HCT116 (cell line): ENCODE data around the gene FBXL13. TPM values are rescaled to one million over a fixed set of nuclear protein-coding genes. Genes with fewer than 3 reads are reported as not detected.

ENCODE experiments used
- ATAC-seq: fragments of 200-7000 bp; cut with Tn5 transposase; 2 replicates; pipeline ENCODE4 v1.9.1; 2020; ENCODE audit warnings: mild to moderate bottlenecking, moderate library complexity
- BruUV-seq: library from RNA; stranded (reverse); fragments of 400-500 nt; replicated peaks from 2 replicates; lab custom pipeline; 2021; lab: Mats Ljungman, UMichigan
- CTCF ChIA-PET: fragments of 300-600 bp; sonication (Branson Sonifier 250); formaldehyde crosslinking; loops from one replicate; lab custom pipeline; 2021; ENCODE audit warnings: antibody characterized with exemption; lab: Charles Lee
- POLR2A ChIA-PET: fragments of 300-600, 350-600 bp; sonication (Branson Sonifier 250); formaldehyde crosslinking; loops from one replicate; lab custom pipeline; 2021; ENCODE audit warnings: antibody characterized with exemption; lab: Charles Lee
- RAD21 ChIA-PET, 2 experiments: fragments of 300-600 bp; sonication (Branson Sonifier 250); formaldehyde crosslinking; loops; one replicate each; lab custom pipeline; 2023; ENCODE audit warnings: low total read pairs in 2 of 2; ENCODE audit not compliant: uncharacterized antibody in 2 of 2, unreplicated experiment in 2 of 2, low non-redundant PET in 1 of 2; lab: Charles Lee
- DNase-seq: peaks from one replicate; pipeline ENCODE4 v3.0.0-alpha.2; 2010; ENCODE audit warnings: low read depth, low spot score
- H2AFZ ChIP-seq: fragments of 200-600 bp; shearing (Covaris generic), sonication (generic); 2 replicates; pipeline ENCODE4 v1.6.1; 2017; ENCODE audit warnings: low read depth, mixed run types, mixed read lengths, antibody characterized with exemption, low read length; ENCODE audit not compliant: poor library complexity, severe bottlenecking
- H3K27ac ChIP-seq: 2 replicates; pipeline ENCODE4 v1.5.1; 2012; ENCODE audit warnings: low read depth, low read length
- H3K27me3 ChIP-seq: fragments of 200-600 bp; sonication (generic); 2 replicates; pipeline ENCODE4 v1.6.1; 2016; ENCODE audit warnings: mixed run types, low read length, mixed read lengths; ENCODE audit not compliant: insufficient read depth
- H3K36me3 ChIP-seq, 2 experiments: fragments of 200-500 bp in 1 of 2; fragments of 200-600 bp in 1 of 2; sonication (Bioruptor generic) in 1 of 2; sonication (generic) in 1 of 2; 2 replicates each; pipeline versions ENCODE4 v1.5.1 to v1.6.1; 2014 to 2016; ENCODE audit warnings: low read length in 2 of 2, inconsistent platforms in 1 of 2, mixed read lengths in 1 of 2, mixed run types in 1 of 2; ENCODE audit not compliant: insufficient read depth in 2 of 2, control insufficient read depth in 1 of 2
- H3K4me1 ChIP-seq, 2 experiments: fragments of 200-600 bp in 1 of 2; sonication (generic) in 1 of 2; 2 replicates each; pipeline versions ENCODE4 v1.5.1 to v1.6.1; 2012 to 2017; ENCODE audit warnings: low read length in 2 of 2, inconsistent platforms in 1 of 2, mild to moderate bottlenecking in 1 of 2, mixed read lengths in 1 of 2, mixed run types in 1 of 2, moderate library complexity in 1 of 2; ENCODE audit not compliant: insufficient read depth in 2 of 2, control insufficient read depth in 1 of 2
- H3K4me2 ChIP-seq: fragments of 200-600 bp; sonication (generic); 2 replicates; pipeline ENCODE4 v1.6.1; 2017; ENCODE audit warnings: mixed run types, low read length, mixed read lengths
- H3K4me3 ChIP-seq, 2 experiments: fragments of 200-600 bp in 1 of 2; sonication (generic) in 1 of 2; replicated peaks in 1 of 2; 2 replicates each; pipeline ENCODE4 v1.5.1; 2011 to 2016; ENCODE audit warnings: low read length in 2 of 2, control low read depth in 1 of 2, low read depth in 1 of 2, mild to moderate bottlenecking in 1 of 2, mixed read lengths in 1 of 2, mixed run types in 1 of 2
- H3K79me2 ChIP-seq: fragments of 200-600 bp; sonication (generic); 2 replicates; pipeline ENCODE4 v1.6.1; 2017; ENCODE audit warnings: mild to moderate bottlenecking, mixed run types, low read length, moderate library complexity, mixed read lengths; ENCODE audit not compliant: insufficient read depth
- H3K9ac ChIP-seq: fragments of 200-600 bp; sonication (generic); 2 replicates; pipeline ENCODE4 v1.6.1; 2016; ENCODE audit warnings: low read length, mixed read lengths
- H3K9me2 ChIP-seq: fragments of 200-600 bp; sonication (generic), shearing (Covaris generic); 2 replicates; pipeline ENCODE4 v1.6.1; 2017; ENCODE audit warnings: mixed run types, mild to moderate bottlenecking, moderate library complexity; ENCODE audit not compliant: insufficient read depth
- H3K9me3 ChIP-seq, 2 experiments: fragments of 200-500 bp in 1 of 2; fragments of 200-600 bp in 1 of 2; sonication (Bioruptor generic) in 1 of 2; sonication (generic) in 1 of 2; 2 replicates each; pipeline ENCODE4 v1.6.1; 2014 to 2017; ENCODE audit warnings: low read length in 2 of 2, mixed read lengths in 2 of 2, inconsistent platforms in 1 of 2, low read depth in 1 of 2, mild to moderate bottlenecking in 1 of 2, mixed run types in 1 of 2, moderate library complexity in 1 of 2; ENCODE audit not compliant: control insufficient read depth in 1 of 2, insufficient read depth in 1 of 2
- H4K20me1 ChIP-seq: fragments of 200-600 bp; sonication (generic), shearing (Covaris generic); 2 replicates; pipeline ENCODE4 v1.6.1; 2017; ENCODE audit warnings: mixed run types, mild to moderate bottlenecking, moderate library complexity; ENCODE audit not compliant: insufficient read depth
- CEBPB ChIP-seq: IDR thresholded peaks from 2 replicates; pipeline ENCODE4 v1.6.1; 2012; ENCODE audit warnings: low read depth
- EGR1 ChIP-seq: IDR thresholded peaks from 2 replicates; pipeline ENCODE4 v1.6.1; 2012; ENCODE audit warnings: low read depth
- ELF1 ChIP-seq: IDR thresholded peaks from 2 replicates; pipeline ENCODE4 v1.6.1; 2012; ENCODE audit warnings: low read depth, borderline replicate concordance
- EZH2 ChIP-seq: fragments of 200-600 bp; sonication (generic); IDR thresholded peaks from 2 replicates; pipeline ENCODE4 v1.6.1; 2017; ENCODE audit warnings: antibody characterized with exemption, mixed run types
- EZH2phosphoT487 ChIP-seq: fragments of 200-600 bp; IDR thresholded peaks from 2 replicates; pipeline ENCODE4 v1.6.1; 2018; ENCODE audit warnings: antibody characterized with exemption, borderline replicate concordance
- FOSL1 ChIP-seq: IDR thresholded peaks from 2 replicates; pipeline ENCODE4 v1.6.1; 2012; ENCODE audit warnings: low read depth
- POLR2A ChIP-seq: IDR thresholded peaks from 2 replicates; pipeline ENCODE4 v1.7.0; 2011; ENCODE audit warnings: borderline replicate concordance; ENCODE audit not compliant: insufficient read depth, insufficient read length; ENCODE audit errors: extremely low read depth
- POLR2AphosphoS5 ChIP-seq: IDR thresholded peaks from 2 replicates; pipeline ENCODE4 v1.6.1; 2011; ENCODE audit warnings: mild to moderate bottlenecking, low read depth, low read length, moderate library complexity
- RAD21 ChIP-seq: IDR thresholded peaks from 2 replicates; pipeline ENCODE4 v1.6.1; 2012; ENCODE audit warnings: low read depth, mild to moderate bottlenecking
- SP1 ChIP-seq: IDR thresholded peaks from 2 replicates; pipeline ENCODE4 v1.6.1; 2012; ENCODE audit warnings: low read depth
- SRF ChIP-seq: IDR thresholded peaks from 2 replicates; pipeline ENCODE4 v1.6.1; 2012; ENCODE audit warnings: low read depth
- TCF7L2 ChIP-seq: IDR thresholded peaks from 2 replicates; pipeline ENCODE4 v1.7.0; 2011; ENCODE audit warnings: borderline replicate concordance, inconsistent platforms; ENCODE audit not compliant: insufficient read depth, insufficient read length; ENCODE audit errors: extremely low read depth
- YY1 ChIP-seq: IDR thresholded peaks from 2 replicates; pipeline ENCODE4 v1.6.1; 2011; ENCODE audit warnings: low read length, low read depth, moderate library complexity, mild to moderate bottlenecking; ENCODE audit not compliant: insufficient replicate concordance; ENCODE audit errors: extremely low read depth
- ZFX ChIP-seq: fragments of 450-650 bp; IDR thresholded peaks from 2 replicates; pipeline ENCODE4 v1.6.1; 2017
- ZNF274 ChIP-seq: fragments of 200-500 bp; sonication (Bioruptor generic); IDR thresholded peaks from 2 replicates; pipeline ENCODE4 v1.6.1; 2014; ENCODE audit warnings: mild to moderate bottlenecking, low read depth, low read length, inconsistent platforms
- intact Hi-C: fragments of 100-400 bp; cut with micrococcal nuclease; formaldehyde crosslinking; loops from 2 replicates; pipeline ENCODE4 v1.10.0; 2022
- total RNA-seq: library from RNA; stranded (reverse); gene quantifications from one replicate; pipeline ENCODE4 v1.2.1, GENCODE V29; 2021; ENCODE audit not compliant: unreplicated experiment
- TF ChIP-seq, protein P1 (sequence below): IDR thresholded peaks from 2 replicates; pipeline ENCODE4 v1.6.1; 2012
- TF ChIP-seq, protein P2 (sequence below): IDR thresholded peaks from 2 replicates; pipeline ENCODE4 v1.6.1; 2012
- TF ChIP-seq, protein P3 (sequence below): IDR thresholded peaks from 2 replicates; pipeline ENCODE4 v1.6.1; 2011; ENCODE audit warnings: mild to moderate bottlenecking, low read length, moderate library complexity; ENCODE audit not compliant: insufficient replicate concordance; ENCODE audit errors: extremely low read depth
- TF ChIP-seq, protein P4 (sequence below): IDR thresholded peaks from 2 replicates; pipeline ENCODE4 v1.6.1; 2012; ENCODE audit warnings: low read depth
- TF ChIP-seq, protein P5 (sequence below), 3 experiments: fragments of 200-600 bp in 1 of 3; sonication (generic) in 1 of 3; IDR thresholded peaks in 2 of 3; conservative IDR thresholded peaks in 1 of 3; 2 replicates each; pipeline ENCODE4 v1.5.1; 2012 to 2017; ENCODE audit warnings: low read depth in 2 of 3, low read length in 2 of 3, antibody characterized with exemption in 1 of 3, borderline replicate concordance in 1 of 3, control low read depth in 1 of 3, mild to moderate bottlenecking in 1 of 3, mixed read lengths in 1 of 3, mixed run types in 1 of 3, moderate library complexity in 1 of 3; ENCODE audit not compliant: insufficient read depth in 1 of 3

Gene FBXL13
- total RNA-seq, 1 experiment from 2014 or later: 1.0 TPM

DNA sequence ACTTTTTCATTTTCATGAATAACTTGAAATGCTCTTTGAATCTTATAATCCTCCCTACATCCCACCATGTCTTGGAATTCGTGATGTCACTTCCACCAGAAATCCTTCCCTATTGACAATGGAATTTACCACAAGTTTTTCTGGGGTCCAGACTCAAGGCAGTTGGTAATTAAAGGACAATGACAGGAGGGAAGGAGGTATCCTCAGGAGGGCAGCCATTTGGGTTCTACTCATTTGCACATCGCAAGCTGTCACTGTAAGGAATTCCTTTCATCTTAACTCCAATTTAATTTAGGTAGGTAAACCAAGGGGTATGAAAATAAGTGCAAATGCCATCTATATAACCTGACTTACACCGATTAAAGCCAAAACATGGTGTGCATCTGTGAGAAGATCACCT is 139.9 kb downstream of the FBXL13 start (continued):
- TF ChIP-seq ZNF274 (no peak), ELF1 (no peak), EZH2 (no peak)
- TF ChIP-seq, all 23 proteins: peak for 0

DNA sequence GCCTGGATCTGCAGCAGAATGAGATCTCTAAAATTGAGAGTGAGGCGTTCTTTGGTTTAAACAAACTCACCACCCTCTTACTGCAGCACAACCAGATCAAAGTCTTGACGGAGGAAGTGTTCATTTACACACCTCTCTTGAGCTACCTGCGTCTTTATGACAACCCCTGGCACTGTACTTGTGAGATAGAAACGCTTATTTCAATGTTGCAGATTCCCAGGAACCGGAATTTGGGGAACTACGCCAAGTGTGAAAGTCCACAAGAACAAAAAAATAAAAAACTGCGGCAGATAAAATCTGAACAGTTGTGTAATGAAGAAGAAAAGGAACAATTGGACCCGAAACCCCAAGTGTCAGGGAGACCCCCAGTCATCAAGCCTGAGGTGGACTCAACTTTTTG is 140.4 kb downstream of the FBXL13 start:
- Histone ChIP-seq H3K4me2 (no peak overlapping the region), H2AFZ (no peak overlapping the region), H3K9ac (no peak overlapping the region), H3K79me2 (no peaks in the 10 kb centered on the region), H3K27me3 (no peaks in the 10 kb centered on the region), H3K9me2 (no peaks in the 10 kb centered on the region), H3K4me1 (no peaks in the 10 kb centered on the region), H4K20me1 (no peaks in the 10 kb centered on the region), H3K36me3 (no peaks in the 10 kb centered on the region), H3K4me3 (no peak overlapping the region), H3K27ac (no peak overlapping the region), H3K9me3 (no peaks in the 10 kb centered on the region)
- ChIA-PET RAD21 (no interaction called here), POLR2A (no interaction called here), CTCF (no interaction called here)
- ATAC-seq: no peak
- intact Hi-C loops: no loop called here
- DNase-seq: no peak
- no TSS peak for BruUV-seq
- TF ChIP-seq YY1: no peak
- TF ChIP-seq ZFX: no peak
- TF ChIP-seq EZH2phosphoT487: no peak
- TF ChIP-seq FOSL1: no peak
- no peak for TF ChIP-seq POLR2AphosphoS5
- TF ChIP-seq TCF7L2: no peak
- TF ChIP-seq EGR1: no peak
- TF ChIP-seq SRF: no peak
- TF ChIP-seq CEBPB: no peak
- no peak for TF ChIP-seq RAD21
- no peak for TF ChIP-seq POLR2A
- TF ChIP-seq, protein P1, sequence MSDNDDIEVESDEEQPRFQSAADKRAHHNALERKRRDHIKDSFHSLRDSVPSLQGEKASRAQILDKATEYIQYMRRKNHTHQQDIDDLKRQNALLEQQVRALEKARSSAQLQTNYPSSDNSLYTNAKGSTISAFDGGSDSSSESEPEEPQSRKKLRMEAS: no peak
- no peak for TF ChIP-seq ELF1
- TF ChIP-seq SP1: no peak
- TF ChIP-seq, protein P2, sequence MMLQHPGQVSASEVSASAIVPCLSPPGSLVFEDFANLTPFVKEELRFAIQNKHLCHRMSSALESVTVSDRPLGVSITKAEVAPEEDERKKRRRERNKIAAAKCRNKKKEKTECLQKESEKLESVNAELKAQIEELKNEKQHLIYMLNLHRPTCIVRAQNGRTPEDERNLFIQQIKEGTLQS: no peak
- TF ChIP-seq, protein P3, sequence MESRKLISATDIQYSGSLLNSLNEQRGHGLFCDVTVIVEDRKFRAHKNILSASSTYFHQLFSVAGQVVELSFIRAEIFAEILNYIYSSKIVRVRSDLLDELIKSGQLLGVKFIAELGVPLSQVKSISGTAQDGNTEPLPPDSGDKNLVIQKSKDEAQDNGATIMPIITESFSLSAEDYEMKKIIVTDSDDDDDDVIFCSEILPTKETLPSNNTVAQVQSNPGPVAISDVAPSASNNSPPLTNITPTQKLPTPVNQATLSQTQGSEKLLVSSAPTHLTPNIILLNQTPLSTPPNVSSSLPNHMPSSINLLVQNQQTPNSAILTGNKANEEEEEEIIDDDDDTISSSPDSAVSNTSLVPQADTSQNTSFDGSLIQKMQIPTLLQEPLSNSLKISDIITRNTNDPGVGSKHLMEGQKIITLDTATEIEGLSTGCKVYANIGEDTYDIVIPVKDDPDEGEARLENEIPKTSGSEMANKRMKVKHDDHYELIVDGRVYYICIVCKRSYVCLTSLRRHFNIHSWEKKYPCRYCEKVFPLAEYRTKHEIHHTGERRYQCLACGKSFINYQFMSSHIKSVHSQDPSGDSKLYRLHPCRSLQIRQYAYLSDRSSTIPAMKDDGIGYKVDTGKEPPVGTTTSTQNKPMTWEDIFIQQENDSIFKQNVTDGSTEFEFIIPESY: no peak
- TF ChIP-seq, protein P4, sequence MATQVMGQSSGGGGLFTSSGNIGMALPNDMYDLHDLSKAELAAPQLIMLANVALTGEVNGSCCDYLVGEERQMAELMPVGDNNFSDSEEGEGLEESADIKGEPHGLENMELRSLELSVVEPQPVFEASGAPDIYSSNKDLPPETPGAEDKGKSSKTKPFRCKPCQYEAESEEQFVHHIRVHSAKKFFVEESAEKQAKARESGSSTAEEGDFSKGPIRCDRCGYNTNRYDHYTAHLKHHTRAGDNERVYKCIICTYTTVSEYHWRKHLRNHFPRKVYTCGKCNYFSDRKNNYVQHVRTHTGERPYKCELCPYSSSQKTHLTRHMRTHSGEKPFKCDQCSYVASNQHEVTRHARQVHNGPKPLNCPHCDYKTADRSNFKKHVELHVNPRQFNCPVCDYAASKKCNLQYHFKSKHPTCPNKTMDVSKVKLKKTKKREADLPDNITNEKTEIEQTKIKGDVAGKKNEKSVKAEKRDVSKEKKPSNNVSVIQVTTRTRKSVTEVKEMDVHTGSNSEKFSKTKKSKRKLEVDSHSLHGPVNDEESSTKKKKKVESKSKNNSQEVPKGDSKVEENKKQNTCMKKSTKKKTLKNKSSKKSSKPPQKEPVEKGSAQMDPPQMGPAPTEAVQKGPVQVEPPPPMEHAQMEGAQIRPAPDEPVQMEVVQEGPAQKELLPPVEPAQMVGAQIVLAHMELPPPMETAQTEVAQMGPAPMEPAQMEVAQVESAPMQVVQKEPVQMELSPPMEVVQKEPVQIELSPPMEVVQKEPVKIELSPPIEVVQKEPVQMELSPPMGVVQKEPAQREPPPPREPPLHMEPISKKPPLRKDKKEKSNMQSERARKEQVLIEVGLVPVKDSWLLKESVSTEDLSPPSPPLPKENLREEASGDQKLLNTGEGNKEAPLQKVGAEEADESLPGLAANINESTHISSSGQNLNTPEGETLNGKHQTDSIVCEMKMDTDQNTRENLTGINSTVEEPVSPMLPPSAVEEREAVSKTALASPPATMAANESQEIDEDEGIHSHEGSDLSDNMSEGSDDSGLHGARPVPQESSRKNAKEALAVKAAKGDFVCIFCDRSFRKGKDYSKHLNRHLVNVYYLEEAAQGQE: no peak
- TF ChIP-seq, protein P5, sequence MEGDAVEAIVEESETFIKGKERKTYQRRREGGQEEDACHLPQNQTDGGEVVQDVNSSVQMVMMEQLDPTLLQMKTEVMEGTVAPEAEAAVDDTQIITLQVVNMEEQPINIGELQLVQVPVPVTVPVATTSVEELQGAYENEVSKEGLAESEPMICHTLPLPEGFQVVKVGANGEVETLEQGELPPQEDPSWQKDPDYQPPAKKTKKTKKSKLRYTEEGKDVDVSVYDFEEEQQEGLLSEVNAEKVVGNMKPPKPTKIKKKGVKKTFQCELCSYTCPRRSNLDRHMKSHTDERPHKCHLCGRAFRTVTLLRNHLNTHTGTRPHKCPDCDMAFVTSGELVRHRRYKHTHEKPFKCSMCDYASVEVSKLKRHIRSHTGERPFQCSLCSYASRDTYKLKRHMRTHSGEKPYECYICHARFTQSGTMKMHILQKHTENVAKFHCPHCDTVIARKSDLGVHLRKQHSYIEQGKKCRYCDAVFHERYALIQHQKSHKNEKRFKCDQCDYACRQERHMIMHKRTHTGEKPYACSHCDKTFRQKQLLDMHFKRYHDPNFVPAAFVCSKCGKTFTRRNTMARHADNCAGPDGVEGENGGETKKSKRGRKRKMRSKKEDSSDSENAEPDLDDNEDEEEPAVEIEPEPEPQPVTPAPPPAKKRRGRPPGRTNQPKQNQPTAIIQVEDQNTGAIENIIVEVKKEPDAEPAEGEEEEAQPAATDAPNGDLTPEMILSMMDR (IDR thresholded peaks at IDR 0.05 in 2 of 3, conservative IDR thresholded peaks at IDR 0.05 in 1 of 3; ENCODE audit: borderline replicate concordance in 1 of 3, insufficient read depth in 1 of 3, low read depth in 2 of 3, low read length in 2 of 3): no peak
